ENCODE measurements around the gene TBX4.
A peak's percentile ranks its signal among the peaks of the same experiment; 100 is the strongest.

Gene TBX4

DNA sequence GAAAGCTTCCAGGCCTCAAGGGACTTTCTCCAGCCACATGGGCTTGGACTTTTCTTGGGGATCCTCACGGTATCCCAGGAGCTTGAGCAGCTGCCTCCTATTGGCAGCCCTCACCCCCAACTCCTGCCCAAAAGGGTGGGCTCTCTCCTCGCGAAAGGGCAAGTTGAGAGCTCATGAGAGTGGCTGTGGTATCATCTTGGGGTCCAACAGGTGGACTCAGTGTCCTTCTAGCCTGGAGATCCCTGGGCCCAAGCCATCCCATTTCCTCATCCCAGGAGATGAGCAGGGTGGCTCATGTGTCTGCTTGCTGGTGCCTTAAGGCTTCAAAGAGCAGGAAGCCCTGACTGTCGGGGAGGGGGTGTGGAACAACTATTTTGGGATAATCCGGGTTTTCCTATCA lies 17.7 kb downstream of the TBX4 start:
- Mint-ChIP-seq H3K36me3 (ENCODE audit: low read depth) (no peaks in the 10 kb centered on the region), H3K27ac (no peak overlapping the region), H3K4me1 (ENCODE audit: low read depth) (no peaks in the 10 kb centered on the region), H3K9me3 (no peaks in the 10 kb centered on the region), H3K27me3 (peaks cover 27% of the 10 kb centered on the region), H3K4me3 (no peak overlapping the region)
- DNase-seq, result no peak

DNA sequence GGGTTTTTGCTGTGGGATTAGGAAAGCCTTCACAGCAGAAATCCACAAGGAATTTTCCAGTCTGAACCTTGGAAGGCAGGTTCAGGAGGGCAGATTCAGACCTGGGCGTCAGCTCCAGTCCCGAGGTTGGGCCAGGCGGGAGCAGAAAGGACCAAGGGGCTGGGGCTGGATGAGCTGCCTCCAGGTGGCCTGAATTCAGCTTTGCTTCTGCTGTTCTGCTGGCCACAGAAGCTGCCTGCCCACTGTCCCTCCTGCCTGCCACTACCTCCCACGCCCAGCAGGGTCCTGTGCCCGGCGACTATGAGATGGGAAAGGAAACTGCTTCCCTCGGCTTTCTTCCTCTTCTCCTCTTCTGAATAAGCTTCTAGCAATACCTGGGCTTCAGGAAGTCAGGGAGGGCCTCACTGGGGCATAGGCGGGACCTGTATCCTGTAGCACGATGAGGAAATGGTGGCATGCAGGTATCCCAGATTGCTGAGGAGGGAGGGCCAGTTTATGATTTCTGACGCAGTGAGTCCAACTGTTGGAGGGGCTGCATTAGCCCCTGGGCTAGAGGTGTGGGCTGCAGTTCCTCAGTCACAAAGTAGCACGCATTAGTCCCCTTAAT lies 18.4 kb downstream of the TBX4 start:
- H3K9me3 Mint-ChIP-seq, result no peaks in the 10 kb centered on the region
- DNase-seq, result no peak
- H3K27ac Mint-ChIP-seq, result no peak overlapping the region
- no peaks in the 10 kb centered on the region for H3K4me1 Mint-ChIP-seq (ENCODE audit: low read depth)
- no peak overlapping the region for H3K4me3 Mint-ChIP-seq
- H3K27me3 Mint-ChIP-seq, result peaks cover 27% of the 10 kb centered on the region
- H3K36me3 Mint-ChIP-seq (ENCODE audit: low read depth), result no peaks in the 10 kb centered on the region

DNA sequence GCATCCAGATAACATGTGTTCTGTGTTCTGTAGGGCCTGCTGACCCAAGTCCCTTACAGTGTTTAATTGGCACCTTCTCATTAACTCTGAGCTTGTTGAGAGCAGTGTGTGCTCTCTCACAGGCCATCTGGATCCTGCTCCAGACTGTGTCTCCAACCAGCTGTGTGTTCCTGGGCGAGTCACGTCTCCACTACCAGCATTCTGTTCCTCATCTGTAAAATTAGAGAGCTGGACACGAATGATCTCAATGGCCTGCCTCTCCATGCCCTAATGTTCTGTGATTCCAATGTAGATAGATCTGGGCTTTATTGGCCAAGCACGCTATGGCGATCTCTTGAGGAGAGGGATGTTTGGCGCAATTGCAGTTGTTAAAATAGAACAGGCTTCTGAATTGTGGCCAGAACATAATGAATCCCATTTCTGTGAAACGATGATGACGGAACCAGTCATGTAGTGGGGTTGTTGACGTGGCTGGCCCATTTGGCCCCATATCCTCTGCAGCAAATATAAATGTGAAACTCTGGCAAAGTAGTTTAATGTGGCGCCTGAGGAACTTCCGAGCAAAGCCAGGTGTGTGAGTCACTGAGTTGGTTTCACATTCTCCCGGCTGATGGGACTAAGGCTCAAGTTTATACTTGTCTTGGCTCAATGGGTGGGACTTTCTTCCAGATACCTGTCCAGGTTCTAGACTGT lies 22.2 kb downstream of the TBX4 start:
- Mint-ChIP-seq H3K36me3 (ENCODE audit: low read depth) (no peaks in the 10 kb centered on the region), H3K4me1 (ENCODE audit: low read depth) (no peaks in the 10 kb centered on the region), H3K4me3 (no peak overlapping the region), H3K9me3 (no peaks in the 10 kb centered on the region), H3K27ac (no peak overlapping the region), H3K27me3 (peaks cover 25% of the 10 kb centered on the region)
- no peak for DNase-seq

DNA sequence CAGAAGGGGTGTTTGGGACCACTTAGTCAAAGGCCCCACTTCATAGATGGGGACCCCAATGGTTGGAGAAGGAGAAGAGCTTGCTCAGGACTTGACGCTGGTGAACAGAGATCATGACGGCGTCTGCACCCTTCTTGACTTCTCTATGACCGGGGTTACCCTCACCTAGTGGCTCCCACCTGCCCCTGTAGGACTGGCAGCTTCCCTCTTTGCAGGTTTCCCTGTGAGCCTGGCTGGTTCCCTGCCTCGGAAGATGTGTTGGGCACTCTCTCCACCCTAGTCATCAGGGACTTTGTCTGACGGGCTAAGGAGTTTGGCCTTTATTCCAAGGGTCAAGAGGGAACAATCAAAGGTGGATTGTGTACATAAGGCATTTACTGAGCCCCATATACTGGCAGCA lies 22.7 kb downstream of the TBX4 start:
- no peaks in the 10 kb centered on the region for H3K9me3 Mint-ChIP-seq
- peaks cover 25% of the 10 kb centered on the region for H3K27me3 Mint-ChIP-seq
- no peaks in the 10 kb centered on the region for H3K36me3 Mint-ChIP-seq (ENCODE audit: low read depth)
- no peak for DNase-seq
- no peak overlapping the region for H3K4me3 Mint-ChIP-seq
- H3K4me1 Mint-ChIP-seq (ENCODE audit: low read depth), result no peaks in the 10 kb centered on the region
- H3K27ac Mint-ChIP-seq, result no peak overlapping the region

DNA sequence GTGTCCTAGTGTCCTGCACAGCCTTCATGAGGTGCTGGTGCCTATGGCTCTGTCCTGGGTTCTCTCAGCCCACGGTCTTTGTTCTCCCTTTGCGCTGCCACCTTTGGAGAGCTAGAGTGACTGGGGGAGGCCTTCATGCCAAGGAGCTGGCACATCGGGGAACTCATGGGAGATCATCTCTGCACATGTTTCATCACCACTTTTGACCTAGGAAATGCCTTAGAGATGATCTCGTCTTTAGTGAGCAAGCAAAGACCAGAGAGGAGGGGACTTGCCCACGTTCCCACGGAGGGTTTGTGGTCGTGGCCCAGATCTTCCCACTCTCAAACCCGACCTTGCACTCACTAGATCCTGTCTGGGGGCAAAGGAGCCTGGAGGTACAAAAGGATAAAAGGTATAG lies 23.5 kb downstream of the TBX4 start:
- peaks cover 25% of the 10 kb centered on the region for H3K27me3 Mint-ChIP-seq
- no peaks in the 10 kb centered on the region for H3K9me3 Mint-ChIP-seq
- no peak overlapping the region for H3K4me3 Mint-ChIP-seq
- H3K36me3 Mint-ChIP-seq (ENCODE audit: low read depth), result no peaks in the 10 kb centered on the region
- no peak overlapping the region for H3K27ac Mint-ChIP-seq
- DNase-seq, result no peak
- H3K4me1 Mint-ChIP-seq (ENCODE audit: low read depth), result no peaks in the 10 kb centered on the region

DNA sequence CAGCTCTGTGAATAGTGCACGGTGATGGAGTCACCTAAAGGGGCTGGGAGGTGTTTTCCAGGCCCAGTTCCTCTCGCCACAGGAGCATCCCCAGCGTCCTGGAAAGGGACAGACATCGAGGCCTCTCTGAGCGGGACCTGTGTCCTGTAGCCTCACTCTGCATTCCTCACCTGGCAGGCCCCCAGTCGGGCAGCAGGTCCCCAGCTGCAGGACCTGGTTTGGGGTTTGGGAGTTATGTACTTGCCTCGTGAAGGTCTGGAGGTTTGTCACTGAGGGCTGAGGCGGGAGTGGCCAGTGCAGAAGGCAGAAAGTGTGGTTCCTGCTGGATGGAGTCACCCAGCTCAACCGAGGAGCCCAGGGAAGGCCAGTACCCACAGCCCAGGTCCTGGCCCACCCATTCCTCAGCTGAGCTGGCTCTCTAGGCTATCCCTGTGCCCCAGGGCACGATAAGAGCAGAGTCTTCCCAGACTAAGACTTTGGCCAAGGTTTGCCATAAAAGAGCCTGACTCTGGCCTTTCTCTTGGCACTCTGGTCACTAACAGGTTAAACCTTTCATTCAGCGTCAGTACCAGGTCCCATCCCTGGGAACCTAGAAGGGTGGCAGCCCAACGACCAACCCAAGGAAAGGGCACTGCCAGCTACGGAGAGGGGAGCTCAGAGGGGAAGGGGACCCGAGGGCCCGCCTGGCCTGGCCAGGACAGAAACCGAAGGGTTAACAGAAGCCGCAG lies 24.4 kb downstream of the TBX4 start:
- Mint-ChIP-seq H3K27me3 (peaks cover 25% of the 10 kb centered on the region), H3K4me1 (ENCODE audit: low read depth) (no peaks in the 10 kb centered on the region), H3K27ac (no peak overlapping the region), H3K4me3 (no peak overlapping the region), H3K36me3 (ENCODE audit: low read depth) (no peaks in the 10 kb centered on the region), H3K9me3 (no peaks in the 10 kb centered on the region)
- no peak for DNase-seq

DNA sequence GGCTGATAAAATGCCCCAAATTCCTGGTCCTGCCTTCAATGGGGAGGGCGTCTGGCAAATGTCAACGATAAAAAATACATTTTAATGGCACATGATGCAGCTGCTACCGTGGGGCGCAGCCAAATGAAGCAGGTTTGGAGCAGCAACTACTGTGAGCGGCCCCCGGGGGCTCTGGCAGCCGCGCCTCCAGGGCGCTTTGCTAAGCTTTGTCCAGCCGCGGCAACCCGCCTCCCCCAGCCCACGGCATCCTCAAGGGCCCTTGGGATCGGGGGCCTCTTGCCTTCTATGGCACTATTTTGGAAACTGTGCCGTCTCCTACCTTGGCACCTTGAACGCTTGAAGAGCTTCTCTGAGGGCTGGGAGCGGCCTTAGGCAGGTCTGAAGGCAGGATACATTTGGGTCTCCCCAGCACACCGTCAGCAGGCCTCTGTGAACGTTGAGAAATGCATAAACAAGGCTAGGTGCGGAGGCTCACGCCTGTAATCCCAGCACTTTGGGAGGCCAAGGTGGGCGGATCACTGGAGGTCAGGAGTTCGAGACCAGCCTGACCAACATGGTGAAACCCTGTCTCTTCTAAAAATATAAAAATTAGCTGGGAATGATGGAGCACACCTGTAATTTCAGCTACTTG lies 25.1 kb downstream of the TBX4 start:
- no peaks in the 10 kb centered on the region for H3K36me3 Mint-ChIP-seq (ENCODE audit: low read depth)
- no peak for DNase-seq
- H3K4me3 Mint-ChIP-seq, result no peak overlapping the region
- H3K27ac Mint-ChIP-seq, result no peak overlapping the region
- no peaks in the 10 kb centered on the region for H3K4me1 Mint-ChIP-seq (ENCODE audit: low read depth)
- H3K9me3 Mint-ChIP-seq, result no peaks in the 10 kb centered on the region
- H3K27me3 Mint-ChIP-seq, result peaks cover 25% of the 10 kb centered on the region

DNA sequence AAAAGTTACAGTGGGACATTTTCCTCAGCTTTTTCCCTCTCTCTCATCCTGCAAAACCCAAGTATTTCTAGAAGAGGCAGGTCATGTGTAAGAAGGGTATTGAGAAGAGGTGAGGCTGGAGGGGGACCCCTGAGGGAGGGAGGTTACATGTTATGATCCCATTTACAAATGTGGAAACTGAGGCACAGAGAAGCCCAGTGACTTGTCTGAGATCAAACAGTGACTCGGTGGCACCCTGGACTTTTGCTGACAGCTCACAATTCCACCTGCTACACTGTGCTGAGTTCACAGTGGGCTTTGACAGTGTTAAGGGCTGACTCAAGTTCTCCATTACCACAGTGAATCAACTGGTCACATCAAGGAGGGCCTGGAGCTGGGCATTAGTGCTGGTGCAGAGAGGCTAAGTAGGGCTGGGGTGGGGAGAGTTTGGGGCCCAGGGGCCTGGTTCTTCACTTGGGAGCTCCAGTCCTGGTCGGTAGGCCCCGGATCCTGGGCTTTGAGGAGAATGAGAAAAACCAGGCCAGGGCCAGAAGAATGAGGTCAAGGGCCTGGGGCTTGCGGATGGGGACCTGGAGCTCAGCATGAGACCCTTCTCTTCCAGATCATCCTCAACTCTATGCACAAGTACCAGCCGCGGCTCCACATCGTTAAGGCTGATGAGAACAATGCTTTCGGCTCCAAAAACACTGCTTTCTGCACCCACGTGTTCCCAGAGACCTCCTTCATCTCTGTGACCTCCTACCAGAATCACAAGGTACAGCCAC lies 26.0 kb downstream of the TBX4 start:
- no peak overlapping the region for H3K4me3 Mint-ChIP-seq
- H3K9me3 Mint-ChIP-seq, result no peaks in the 10 kb centered on the region
- no peaks in the 10 kb centered on the region for H3K36me3 Mint-ChIP-seq (ENCODE audit: low read depth)
- no peak for DNase-seq
- H3K27ac Mint-ChIP-seq, result no peak overlapping the region
- no peaks in the 10 kb centered on the region for H3K4me1 Mint-ChIP-seq (ENCODE audit: low read depth)
- H3K27me3 Mint-ChIP-seq, result peaks cover 25% of the 10 kb centered on the region

DNA sequence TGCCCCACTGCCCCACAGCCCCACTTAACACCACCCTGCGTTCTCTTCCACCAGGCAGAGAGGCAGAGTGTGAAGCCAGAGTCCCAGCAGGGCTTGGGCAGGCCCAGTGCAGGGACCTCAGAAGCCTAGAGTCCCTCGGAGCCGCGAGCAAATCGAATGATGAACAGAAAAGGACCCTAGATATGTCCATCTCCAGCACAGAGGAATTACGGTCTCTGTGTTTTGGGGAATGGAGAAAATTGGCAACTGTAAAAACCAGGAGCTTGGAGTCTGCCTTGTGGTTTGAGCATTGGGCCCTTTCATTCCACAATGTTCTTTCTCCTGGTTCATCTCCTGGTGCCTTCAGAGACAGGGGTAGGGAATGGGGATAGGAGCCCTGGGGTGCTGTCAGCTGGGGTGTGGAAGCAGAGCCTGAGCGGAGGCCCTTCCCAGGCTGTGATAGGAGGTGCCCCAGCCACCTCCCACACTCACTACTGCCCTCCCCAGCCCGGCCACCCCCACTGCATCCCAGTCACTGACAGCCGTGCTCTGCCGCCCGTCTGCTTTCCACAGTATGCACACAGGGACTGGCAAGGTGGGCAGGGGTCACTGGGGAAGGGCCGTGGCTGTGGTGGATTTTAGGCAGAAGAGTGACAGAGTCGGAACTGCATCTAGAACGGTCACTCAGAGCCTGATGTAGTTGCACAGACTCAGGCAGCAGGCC lies 26.7 kb downstream of the TBX4 start:
- Mint-ChIP-seq H3K27me3 (peaks cover 23% of the 10 kb centered on the region), H3K4me3 (no peak overlapping the region), H3K27ac (no peak overlapping the region), H3K36me3 (ENCODE audit: low read depth) (no peaks in the 10 kb centered on the region), H3K4me1 (ENCODE audit: low read depth) (no peaks in the 10 kb centered on the region), H3K9me3 (no peaks in the 10 kb centered on the region)
- no peak for DNase-seq

DNA sequence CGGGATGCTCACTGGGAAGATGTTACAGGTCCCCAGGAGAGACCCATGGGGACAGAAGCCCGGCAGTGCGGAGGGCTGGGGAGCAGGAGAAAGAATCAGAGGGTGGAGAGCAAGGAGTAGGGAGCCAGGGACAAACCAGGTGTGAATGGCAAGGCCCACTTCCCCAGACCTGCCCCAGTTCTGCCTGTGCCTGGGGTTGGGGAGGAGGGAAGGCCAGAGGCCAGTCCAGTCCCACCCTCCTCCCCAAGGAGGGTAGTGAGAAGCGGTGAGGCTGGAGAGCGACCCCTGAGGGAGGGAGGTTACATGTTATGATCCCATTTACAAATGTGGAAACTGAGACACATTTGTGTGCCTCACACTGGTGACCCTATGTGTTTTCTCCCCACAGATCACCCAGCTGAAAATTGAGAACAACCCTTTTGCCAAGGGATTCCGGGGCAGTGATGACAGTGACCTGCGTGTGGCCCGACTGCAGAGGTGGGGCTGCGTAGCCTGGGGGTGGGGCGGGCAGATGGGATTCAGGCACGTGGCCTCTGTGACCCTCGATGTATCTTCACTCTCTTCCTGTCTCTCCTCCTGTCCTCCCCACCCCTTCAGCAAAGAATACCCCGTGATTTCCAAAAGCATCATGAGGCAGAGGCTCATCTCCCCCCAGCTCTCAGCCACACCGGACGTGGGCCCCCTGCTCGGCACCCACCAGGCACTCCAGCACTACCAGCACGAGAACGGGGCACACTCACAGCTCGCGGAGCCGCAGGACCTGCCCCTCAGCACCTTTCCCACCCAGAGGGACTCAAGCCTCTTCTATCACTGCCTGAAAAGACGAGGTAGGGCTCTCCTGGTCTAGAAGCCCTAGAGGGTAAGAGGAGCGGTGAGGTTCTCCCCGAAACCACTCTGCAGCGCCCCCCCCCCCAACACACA lies 27.5 kb downstream of the TBX4 start:
- Mint-ChIP-seq H3K36me3 (ENCODE audit: low read depth) (no peaks in the 10 kb centered on the region), H3K9me3 (no peaks in the 10 kb centered on the region), H3K4me1 (ENCODE audit: low read depth) (no peaks in the 10 kb centered on the region), H3K4me3 (no peak overlapping the region), H3K27me3 (peaks cover 18% of the 10 kb centered on the region), H3K27ac (no peak overlapping the region)
- peak; percentile 13 for DNase-seq

DNA sequence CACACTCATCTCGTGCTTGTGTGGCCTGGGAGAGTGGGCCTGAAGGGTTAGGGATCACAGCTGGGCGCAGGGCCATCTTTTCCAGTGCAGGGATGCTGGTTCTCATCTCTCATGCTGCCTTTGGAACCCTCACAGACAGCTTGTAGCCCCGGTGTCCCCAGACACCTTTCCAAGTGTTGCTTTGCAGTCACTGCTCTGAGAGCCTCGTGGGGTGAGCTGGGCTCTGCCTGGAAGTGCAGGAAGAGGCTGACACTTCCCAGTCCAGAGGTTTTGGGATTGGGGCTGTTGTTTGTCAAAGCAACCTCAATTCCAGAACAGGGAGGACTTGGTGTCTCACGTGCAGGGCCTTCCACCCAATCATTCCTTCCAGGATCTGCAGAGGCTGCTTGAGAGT lies 28.2 kb downstream of the TBX4 start:
- H3K4me1 Mint-ChIP-seq (ENCODE audit: low read depth), result no peaks in the 10 kb centered on the region
- H3K36me3 Mint-ChIP-seq (ENCODE audit: low read depth), result no peaks in the 10 kb centered on the region
- no peak overlapping the region for H3K4me3 Mint-ChIP-seq
- DNase-seq, result peak; percentile 13
- H3K27me3 Mint-ChIP-seq, result peaks cover 13% of the 10 kb centered on the region
- H3K27ac Mint-ChIP-seq, result no peak overlapping the region
- no peaks in the 10 kb centered on the region for H3K9me3 Mint-ChIP-seq

DNA sequence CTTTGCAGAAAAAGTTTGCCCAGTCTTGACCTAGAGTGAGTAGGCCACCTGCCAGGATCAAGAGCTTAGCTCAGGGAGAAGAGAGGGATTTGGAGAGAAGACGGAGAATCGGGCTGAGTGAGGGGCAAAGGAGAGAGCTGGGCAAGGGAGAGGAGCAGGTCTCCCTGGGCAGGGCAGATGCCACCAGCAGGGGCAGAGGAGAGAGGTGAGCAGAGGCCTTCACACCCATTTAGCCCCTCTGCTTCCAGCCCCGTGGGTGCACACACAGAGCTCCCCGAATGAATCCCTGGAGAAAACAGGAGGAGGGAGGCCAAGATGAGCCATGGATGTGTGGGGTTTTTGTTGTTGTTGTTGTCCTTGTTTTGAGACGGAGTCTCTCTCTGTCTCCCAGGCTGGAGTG lies 29.2 kb downstream of the TBX4 start:
- H3K36me3 Mint-ChIP-seq (ENCODE audit: low read depth), result no peaks in the 10 kb centered on the region
- no peak overlapping the region for H3K27ac Mint-ChIP-seq
- H3K4me1 Mint-ChIP-seq (ENCODE audit: low read depth), result no peaks in the 10 kb centered on the region
- H3K27me3 Mint-ChIP-seq, result peaks cover 5% of the 10 kb centered on the region
- no peak overlapping the region for H3K4me3 Mint-ChIP-seq
- no peaks in the 10 kb centered on the region for H3K9me3 Mint-ChIP-seq
- DNase-seq, result peak; percentile 13

DNA sequence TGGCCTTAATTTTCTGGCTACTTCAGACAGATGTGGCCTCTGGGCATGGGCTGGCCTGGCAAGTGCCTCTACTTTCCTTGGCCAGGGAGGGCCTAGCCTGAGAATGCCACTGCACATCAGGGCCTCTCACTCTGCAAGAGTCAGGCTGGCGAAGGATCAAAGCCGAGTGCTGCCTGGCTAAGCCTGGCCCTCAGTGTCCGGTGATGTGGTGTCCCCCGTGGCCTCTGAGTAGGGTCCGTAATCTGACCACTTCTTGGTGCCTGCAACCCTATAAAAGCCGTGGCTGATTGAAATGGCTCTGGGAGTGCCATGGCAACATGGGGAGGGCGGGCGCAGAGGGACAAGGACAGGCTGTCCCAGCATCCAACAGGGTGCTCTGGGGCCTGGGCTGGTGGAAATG lies 30.2 kb downstream of the TBX4 start:
- no peaks in the 10 kb centered on the region for H3K27me3 Mint-ChIP-seq
- no peak overlapping the region for H3K4me3 Mint-ChIP-seq
- H3K36me3 Mint-ChIP-seq (ENCODE audit: low read depth), result no peaks in the 10 kb centered on the region
- peak; percentile 20 for DNase-seq
- H3K4me1 Mint-ChIP-seq (ENCODE audit: low read depth), result no peaks in the 10 kb centered on the region
- H3K9me3 Mint-ChIP-seq, result no peaks in the 10 kb centered on the region
- no peak overlapping the region for H3K27ac Mint-ChIP-seq

Data from activated T-cell treated with anti-CD3 and anti-CD28 coated beads, Interleukin-2, amount 50 U/mL, for 24 hours (primary cell).